C4-2B (cell line): Measurements from ENCODE around the gene SMPX.

Experiments used
- ZFX ChIP-seq: fragments of 450-650 bp; IDR thresholded peaks from 2 replicates; pipeline ENCODE4 v1.6.1; 2017
- TF ChIP-seq, protein P1 (sequence below): fragments of 450-650 bp; conservative IDR thresholded peaks from 2 replicates; pipeline ENCODE4 v1.5.1; 2017; ENCODE audit warnings: mild to moderate bottlenecking

DNA sequence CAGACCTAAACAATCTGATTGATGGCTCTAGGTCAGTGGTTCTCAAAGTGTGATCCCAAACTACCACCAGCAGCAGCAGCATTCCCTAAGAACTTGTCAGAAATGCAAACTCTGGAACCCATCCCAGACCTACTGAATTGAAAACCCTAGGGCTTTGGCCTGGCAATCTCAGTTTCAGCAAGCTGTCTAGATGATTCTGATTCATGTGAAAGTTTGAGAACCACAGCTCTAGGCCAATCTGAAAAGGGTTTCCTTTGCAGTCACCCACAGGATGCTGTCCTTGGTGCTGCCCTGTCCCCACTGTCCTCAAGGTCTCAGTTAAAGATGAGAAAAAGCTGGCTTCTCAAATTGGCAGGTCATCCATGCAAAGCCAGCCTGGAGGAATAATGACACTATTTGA is 34.8 kb downstream of the SMPX start:
- TF ChIP-seq, protein P1, sequence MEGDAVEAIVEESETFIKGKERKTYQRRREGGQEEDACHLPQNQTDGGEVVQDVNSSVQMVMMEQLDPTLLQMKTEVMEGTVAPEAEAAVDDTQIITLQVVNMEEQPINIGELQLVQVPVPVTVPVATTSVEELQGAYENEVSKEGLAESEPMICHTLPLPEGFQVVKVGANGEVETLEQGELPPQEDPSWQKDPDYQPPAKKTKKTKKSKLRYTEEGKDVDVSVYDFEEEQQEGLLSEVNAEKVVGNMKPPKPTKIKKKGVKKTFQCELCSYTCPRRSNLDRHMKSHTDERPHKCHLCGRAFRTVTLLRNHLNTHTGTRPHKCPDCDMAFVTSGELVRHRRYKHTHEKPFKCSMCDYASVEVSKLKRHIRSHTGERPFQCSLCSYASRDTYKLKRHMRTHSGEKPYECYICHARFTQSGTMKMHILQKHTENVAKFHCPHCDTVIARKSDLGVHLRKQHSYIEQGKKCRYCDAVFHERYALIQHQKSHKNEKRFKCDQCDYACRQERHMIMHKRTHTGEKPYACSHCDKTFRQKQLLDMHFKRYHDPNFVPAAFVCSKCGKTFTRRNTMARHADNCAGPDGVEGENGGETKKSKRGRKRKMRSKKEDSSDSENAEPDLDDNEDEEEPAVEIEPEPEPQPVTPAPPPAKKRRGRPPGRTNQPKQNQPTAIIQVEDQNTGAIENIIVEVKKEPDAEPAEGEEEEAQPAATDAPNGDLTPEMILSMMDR: no peak
- TF ChIP-seq ZFX: no peak
